Tongue (tissue), 2 donors: ENCODE data around the gene TMEM115. TPM values are rescaled to one million over a fixed set of nuclear protein-coding genes. Genes with fewer than 3 reads are reported as not detected.

Experiments
- DNase-seq: peaks from one replicate; pipeline ENCODE4 v3.0.0-alpha.2; 2015
- total RNA-seq: library from RNA; depleted of rRNA; stranded (reverse); fragments of >200 nt; gene quantifications from one replicate; pipeline ENCODE4 v1.2.3, GENCODE V29; 2014

The TMEM115 gene
- total RNA-seq, 1 donor from 2014 or later: 30.4 TPM

GRCh38 chr3:50331364-50331907, 27.9 kb downstream of the TMEM115 start:
- DNase-seq: no peak

GRCh38 chr3:50330330-50330729, 29.0 kb downstream of the TMEM115 start:
- DNase-seq: no peak

GRCh38 chr3:50327943-50328691, 31.2 kb downstream of the TMEM115 start, which contains the start of gene TUSC2:
TUSC2 (minus strand) TSS chr3:50328223; CDS start chr3:50328099, 124 bp downstream.
- peak; percentile 99 for DNase-seq

GRCh38 chr3:50327129-50327528, 32.2 kb downstream of the TMEM115 start:
- DNase-seq: no peak

- DNase-seq: no peak
Observed at GRCh38 chr3:50326182-50326541, 33.2 kb downstream of the TMEM115 start.

- no peak for DNase-seq
Observed at GRCh38 chr3:50325497-50326181, 33.7 kb downstream of the TMEM115 start.

- DNase-seq: no peak
Observed at GRCh38 chr3:50325113-50325480, 34.2 kb downstream of the TMEM115 start.

- peak; percentile 70 for DNase-seq
Observed at GRCh38 chr3:50324351-50325112, 34.8 kb downstream of the TMEM115 start.

GRCh38 chr3:50323614-50324199, 35.6 kb downstream of the TMEM115 start:
- DNase-seq: no peak

GRCh38 chr3:50323092-50323600, 36.2 kb downstream of the TMEM115 start:
- no peak for DNase-seq

- DNase-seq: no peak
Observed at GRCh38 chr3:50322386-50323091, 36.8 kb downstream of the TMEM115 start, which contains the start of gene HYAL2. HYAL2 (minus strand) TSS chr3:50322745; CDS start chr3:50320489, 2,256 bp downstream.

GRCh38 chr3:50322115-50322385, 37.3 kb downstream of the TMEM115 start:
- no peak for DNase-seq

GRCh38 chr3:50321336-50322114, 37.8 kb downstream of the TMEM115 start:
- DNase-seq: peak; percentile 96

- DNase-seq: peak; percentile 91
Observed at GRCh38 chr3:50320853-50321335, 38.4 kb downstream of the TMEM115 start.

GRCh38 chr3:50319894-50320625, 39.3 kb downstream of the TMEM115 start:
- DNase-seq: no peak

GRCh38 chr3:50319181-50319893, 40.0 kb downstream of the TMEM115 start:
- DNase-seq: no peak

GRCh38 chr3:50318615-50319014, 40.7 kb downstream of the TMEM115 start:
- no peak for DNase-seq

- no peak for DNase-seq
Observed at GRCh38 chr3:50318163-50318562, 41.2 kb downstream of the TMEM115 start.

- DNase-seq: no peak
Observed at GRCh38 chr3:50317300-50317699, 42.0 kb downstream of the TMEM115 start.
